Mesendoderm (in vitro differentiated cells): ENCODE results near the gene ZBTB12.

Source experiments
- DNase-seq: peaks from one replicate; pipeline ENCODE4 v3.0.0; 2013
- H2AK5ac ChIP-seq: 2 replicates; pipeline ENCODE4 v1.6.1; 2013; ENCODE audit warnings: low read length, inconsistent platforms
- H2BK120ac ChIP-seq: 2 replicates; pipeline ENCODE4 v1.6.1; 2013; ENCODE audit warnings: low read depth, mild to moderate bottlenecking, low read length, moderate library complexity, mixed read lengths
- H2BK15ac ChIP-seq: replicated peaks from 2 replicates; pipeline ENCODE4 v1.6.1; 2013; ENCODE audit warnings: low read depth, mild to moderate bottlenecking, moderate library complexity
- H2BK5ac ChIP-seq: 2 replicates; pipeline ENCODE4 v1.6.1; 2013; ENCODE audit warnings: low read length, inconsistent platforms
- H3K18ac ChIP-seq: 2 replicates; pipeline ENCODE4 v1.6.1; 2013; ENCODE audit warnings: mild to moderate bottlenecking, low read length, mixed read lengths
- H3K23ac ChIP-seq: one replicate; pipeline ENCODE4 v1.6.1; 2013; ENCODE audit warnings: low read length
- H3K27ac ChIP-seq: 2 replicates; pipeline ENCODE4 v1.5.1; 2013; ENCODE audit warnings: low read depth, mild to moderate bottlenecking, inconsistent platforms, low read length, moderate library complexity
- H3K27me3 ChIP-seq: 2 replicates; pipeline ENCODE4 v1.6.1; 2013; ENCODE audit warnings: low read length, control low read depth, mild to moderate bottlenecking, inconsistent platforms; ENCODE audit not compliant: insufficient read depth, poor library complexity
- H3K36me3 ChIP-seq: 2 replicates; pipeline ENCODE4 v1.6.1; 2013; ENCODE audit warnings: low read length, inconsistent platforms; ENCODE audit not compliant: control insufficient read depth, insufficient read depth
- H3K4ac ChIP-seq: one replicate; pipeline ENCODE4 v1.6.1; 2013; ENCODE audit warnings: low read depth, mild to moderate bottlenecking, low read length, moderate library complexity
- H3K4me1 ChIP-seq: 2 replicates; pipeline ENCODE4 v1.6.1; 2013; ENCODE audit warnings: low read depth, low read length, inconsistent platforms; ENCODE audit not compliant: control insufficient read depth
- H3K4me2 ChIP-seq: 2 replicates; pipeline ENCODE4 v1.6.1; 2013; ENCODE audit warnings: low read length
- H3K4me3 ChIP-seq: 2 replicates; pipeline ENCODE4 v1.5.1; 2013; ENCODE audit warnings: mild to moderate bottlenecking, low read length
- H3K56ac ChIP-seq: one replicate; pipeline ENCODE4 v1.6.1; 2013; ENCODE audit warnings: low read length
- H3K79me1 ChIP-seq: 2 replicates; pipeline ENCODE4 v1.6.1; 2013; ENCODE audit warnings: low read length, inconsistent platforms
- H3K79me2 ChIP-seq: 2 replicates; pipeline ENCODE4 v1.6.1; 2013; ENCODE audit warnings: mild to moderate bottlenecking, low read length; ENCODE audit not compliant: control insufficient read depth, insufficient read depth
- H3K9ac ChIP-seq: 2 replicates; pipeline ENCODE4 v1.6.1; 2013; ENCODE audit warnings: low read length, inconsistent platforms
- H4K5ac ChIP-seq: one replicate; pipeline ENCODE4 v1.6.1; 2013; ENCODE audit warnings: low read length
- H4K8ac ChIP-seq: one replicate; pipeline ENCODE4 v1.6.1; 2013; ENCODE audit warnings: low read depth, mild to moderate bottlenecking, control low read depth, low read length, moderate library complexity
- whole genome bisulfite sequencing: extraction: QIAGEN DNeasy Blood & Tissue Kit; methylation state at CpG from one replicate; pipeline ENCODE4 v1.1.7; 2013; ENCODE audit warnings: low lambda C conversion rate, missing lambda C conversion rate; ENCODE audit not compliant: insufficient coverage; ENCODE audit errors: extremely low coverage; 5-methylcytosine and 5-hydroxymethylcytosine counted together

Gene ZBTB12

DNA sequence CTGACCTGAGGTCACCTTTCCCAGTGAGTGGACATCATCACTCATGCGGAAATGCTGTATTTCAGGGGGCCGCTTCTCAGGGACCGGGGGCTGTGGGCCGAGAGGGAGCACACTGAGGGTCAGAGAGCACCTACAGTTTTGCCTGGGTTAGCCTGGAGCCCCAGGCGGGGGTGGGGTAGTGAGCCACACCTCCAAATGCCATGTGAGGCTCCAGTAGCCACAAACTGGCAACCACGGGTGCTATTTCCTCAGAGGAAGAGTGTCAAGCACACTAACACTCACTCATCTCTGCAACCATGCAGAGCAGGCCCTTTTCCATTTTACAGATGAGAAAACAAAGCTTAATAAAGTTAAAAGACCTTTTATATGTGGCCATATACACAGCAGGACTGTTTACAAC is 9.1 kb downstream of the ZBTB12 start:
- no peaks in the 10 kb centered on the region for H3K27me3 ChIP-seq
- no peak overlapping the region for H3K4me2 ChIP-seq
- peaks cover 4% of the 10 kb centered on the region for H3K79me1 ChIP-seq
- H4K8ac ChIP-seq, result no peak overlapping the region
- no peak overlapping the region for H3K27ac ChIP-seq
- no peak overlapping the region for H3K4ac ChIP-seq
- no peak overlapping the region for H3K56ac ChIP-seq
- peaks cover 4% of the 10 kb centered on the region for H3K79me2 ChIP-seq
- peaks cover 8% of the 10 kb centered on the region for H3K36me3 ChIP-seq
- no peak for DNase-seq
- no peak overlapping the region for H4K5ac ChIP-seq
- no peak overlapping the region for H3K4me3 ChIP-seq
- H3K4me1 ChIP-seq, result no peaks in the 10 kb centered on the region
- H3K18ac ChIP-seq, result no peak overlapping the region
- no peak overlapping the region for H2BK15ac ChIP-seq
- H3K23ac ChIP-seq, result no peak overlapping the region
- no CpG with 5 or more reads among the region's 6 CpGs for WGBS
- H2BK120ac ChIP-seq, result no peak overlapping the region
- H2BK5ac ChIP-seq, result no peak overlapping the region
- H3K9ac ChIP-seq, result no peak overlapping the region
- no peak overlapping the region for H2AK5ac ChIP-seq

GRCh38 chr6:31889331-31889972 is 12.4 kb downstream of the ZBTB12 start:
- H2BK15ac ChIP-seq, result no peak overlapping the region
- no CpG with 5 or more reads among the region's 3 CpGs for WGBS
- H3K56ac ChIP-seq, result no peak overlapping the region
- no peak overlapping the region for H3K4me2 ChIP-seq
- H3K4me1 ChIP-seq, result no peaks in the 10 kb centered on the region
- no peak overlapping the region for H3K23ac ChIP-seq
- no peak overlapping the region for H3K4ac ChIP-seq
- H3K27me3 ChIP-seq, result no peaks in the 10 kb centered on the region
- H3K27ac ChIP-seq, result no peak overlapping the region
- H3K4me3 ChIP-seq, result no peak overlapping the region
- no peak overlapping the region for H2AK5ac ChIP-seq
- no peak overlapping the region for H3K9ac ChIP-seq
- H2BK120ac ChIP-seq, result no peak overlapping the region
- no peaks in the 10 kb centered on the region for H3K79me2 ChIP-seq
- no peak for DNase-seq
- H3K18ac ChIP-seq, result no peak overlapping the region
- H4K8ac ChIP-seq, result no peak overlapping the region
- H3K36me3 ChIP-seq, result peaks cover 19% of the 10 kb centered on the region
- no peaks in the 10 kb centered on the region for H3K79me1 ChIP-seq
- H2BK5ac ChIP-seq, result no peak overlapping the region
- no peak overlapping the region for H4K5ac ChIP-seq

GRCh38 chr6:31888276-31889258 is 13.3 kb downstream of the ZBTB12 start:
- no peak overlapping the region for H3K56ac ChIP-seq

GRCh38 chr6:31887173-31888007 is 14.5 kb downstream of the ZBTB12 start:
- Histone ChIP-seq H3K79me2 (no peaks in the 10 kb centered on the region), H3K18ac (no peak overlapping the region), H2BK15ac (no peak overlapping the region), H2BK5ac (no peak overlapping the region), H2AK5ac (no peak overlapping the region), H3K4me2 (no peak overlapping the region), H3K4me1 (no peaks in the 10 kb centered on the region), H3K4me3 (no peak overlapping the region), H3K79me1 (no peaks in the 10 kb centered on the region), H3K23ac (no peak overlapping the region), H3K56ac (no peak overlapping the region), H4K8ac (no peak overlapping the region), H3K27me3 (no peaks in the 10 kb centered on the region), H4K5ac (no peak overlapping the region), H3K9ac (no peak overlapping the region), H3K27ac (no peak overlapping the region), H3K4ac (no peak overlapping the region), H3K36me3 (peaks cover 23% of the 10 kb centered on the region), H2BK120ac (no peak overlapping the region)
- no CpG with 5 or more reads among the region's 19 CpGs for WGBS
- DNase-seq, result no peak

More at GRCh38 chr6:31888276-31889258, 13.3 kb downstream of the ZBTB12 start:
- H3K4ac ChIP-seq, result no peak overlapping the region
- no peak overlapping the region for H3K4me3 ChIP-seq
- no peak overlapping the region for H2BK5ac ChIP-seq
- no peak overlapping the region for H2BK15ac ChIP-seq
- H4K8ac ChIP-seq, result no peak overlapping the region
- no peak overlapping the region for H3K9ac ChIP-seq
- no peak for DNase-seq
- H2AK5ac ChIP-seq, result no peak overlapping the region
- H3K36me3 ChIP-seq, result peaks cover 20% of the 10 kb centered on the region
- no peaks in the 10 kb centered on the region for H3K79me2 ChIP-seq
- H2BK120ac ChIP-seq, result no peak overlapping the region
- no peaks in the 10 kb centered on the region for H3K79me1 ChIP-seq
- no peaks in the 10 kb centered on the region for H3K27me3 ChIP-seq
- no peak overlapping the region for H3K18ac ChIP-seq
- no peaks in the 10 kb centered on the region for H3K4me1 ChIP-seq
- no peak overlapping the region for H3K23ac ChIP-seq
- no CpG with 5 or more reads among the region's 43 CpGs for WGBS
- H4K5ac ChIP-seq, result no peak overlapping the region
- H3K4me2 ChIP-seq, result no peak overlapping the region
- H3K27ac ChIP-seq, result no peak overlapping the region

DNA sequence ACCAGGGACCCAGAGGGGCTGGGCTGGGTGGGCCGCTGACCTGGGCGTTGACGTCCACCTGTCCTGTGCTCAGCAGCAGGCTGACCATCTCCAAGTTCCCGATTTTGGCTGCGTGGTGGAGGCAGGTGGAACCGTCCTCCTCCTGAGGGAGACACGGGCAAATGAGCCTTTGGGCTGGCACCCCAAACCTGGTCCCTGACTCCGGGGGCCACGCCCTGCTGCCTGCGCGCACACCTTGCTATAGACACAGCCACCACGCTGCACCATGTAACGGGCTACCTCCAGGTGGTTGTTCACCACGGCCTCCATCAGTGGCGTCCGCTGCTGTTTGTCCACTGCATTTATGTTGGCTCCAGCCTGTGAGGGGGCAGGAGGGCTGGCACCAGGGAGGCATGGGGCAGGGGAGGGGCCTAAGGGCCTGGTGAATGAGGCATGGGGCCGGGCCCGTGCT is 15.3 kb downstream of the ZBTB12 start:
- H3K79me2 ChIP-seq, result no peaks in the 10 kb centered on the region
- no peak overlapping the region for H2BK15ac ChIP-seq
- no peak overlapping the region for H2BK5ac ChIP-seq
- no peak overlapping the region for H2BK120ac ChIP-seq
- no peak overlapping the region for H3K4me3 ChIP-seq
- H2AK5ac ChIP-seq, result no peak overlapping the region
- H4K8ac ChIP-seq, result no peak overlapping the region
- H3K36me3 ChIP-seq, result peaks cover 24% of the 10 kb centered on the region
- H3K4me2 ChIP-seq, result no peak overlapping the region
- H3K18ac ChIP-seq, result no peak overlapping the region
- H3K56ac ChIP-seq, result no peak overlapping the region
- no peak for DNase-seq
- H3K27ac ChIP-seq, result no peak overlapping the region
- no CpG with 5 or more reads among the region's 18 CpGs for WGBS
- no peak overlapping the region for H3K23ac ChIP-seq
- H3K79me1 ChIP-seq, result no peaks in the 10 kb centered on the region
- H3K4me1 ChIP-seq, result no peaks in the 10 kb centered on the region
- no peak overlapping the region for H4K5ac ChIP-seq
- no peak overlapping the region for H3K4ac ChIP-seq
- no peak overlapping the region for H3K9ac ChIP-seq
- no peaks in the 10 kb centered on the region for H3K27me3 ChIP-seq
